Endothelial cell of umbilical vein (primary cell): ENCODE data around the gene NANOS3. TPM values are rescaled to one million over a fixed set of nuclear protein-coding genes. Genes with fewer than 3 reads are reported as not detected.

Experiments
- BruUV-seq: library from RNA; stranded (reverse); fragments of 400-500 nt; replicated peaks from 2 replicates; lab custom pipeline; 2021; lab: Mats Ljungman, UMichigan
- CTCF ChIA-PET: fragments of 300-600, 350-600 bp; sonication (Branson Sonifier 250); formaldehyde crosslinking; loops from one replicate; lab custom pipeline; 2021; ENCODE audit warnings: antibody characterized with exemption, inconsistent platforms; lab: Charles Lee
- POLR2A ChIA-PET: fragments of 300-600, 350-600 bp; sonication (Branson Sonifier 250); formaldehyde crosslinking; loops from one replicate; lab custom pipeline; 2021; ENCODE audit warnings: antibody characterized with exemption, inconsistent platforms; lab: Charles Lee
- DNase-seq: peaks from one replicate; pipeline ENCODE4 v3.0.0-alpha.2; 2011; ENCODE audit warnings: low read depth, low spot score
- FAIRE-seq: peaks from 2 replicates; lab custom pipeline; 2011; peaks lifted over from hg19 to GRCh38; lab: Jason Lieb, UNC
- H2AFZ ChIP-seq: 2 replicates; pipeline ENCODE4 v1.6.0; 2012; ENCODE audit warnings: low read depth, low read length, control low read depth, inconsistent platforms
- H3K27ac ChIP-seq: 2 replicates; pipeline ENCODE4 v1.5.1; 2011; ENCODE audit warnings: low read depth, mild to moderate bottlenecking, control low read depth, low read length, moderate library complexity; ENCODE audit not compliant: insufficient read depth
- H3K27me3 ChIP-seq, 2 experiments: 2 replicates each; pipeline versions ENCODE4 v1.6.0 to v1.6.1; 2011; ENCODE audit warnings: low read length in 2 of 2, mixed read lengths in 1 of 2; ENCODE audit not compliant: control insufficient read depth in 2 of 2, insufficient read depth in 2 of 2
- H3K36me3 ChIP-seq, 2 experiments: 2 replicates in 1 of 2; 3 replicates in 1 of 2; pipeline ENCODE4 v1.5.1; 2011; ENCODE audit warnings: low read length in 2 of 2, mild to moderate bottlenecking in 1 of 2, moderate library complexity in 1 of 2; ENCODE audit not compliant: control insufficient read depth in 2 of 2, insufficient read depth in 2 of 2; ENCODE audit errors: extremely low read depth in 1 of 2
- H3K4me1 ChIP-seq: 3 replicates; pipeline ENCODE4 v1.5.1; 2011; ENCODE audit warnings: mild to moderate bottlenecking, low read length; ENCODE audit not compliant: control insufficient read depth, insufficient read depth; ENCODE audit errors: extremely low read depth
- H3K4me2 ChIP-seq: 2 replicates; pipeline ENCODE4 v1.6.1; 2011; ENCODE audit warnings: low read length, control low read depth, mixed read lengths; ENCODE audit not compliant: insufficient read depth
- H3K4me3 ChIP-seq, 3 experiments: fragments of 200-600 bp in 1 of 3; sonication (generic), shearing (Covaris generic) in 1 of 3; replicated peaks in 1 of 3; 2 replicates each; pipeline ENCODE4 v1.5.1; 2011 to 2016; ENCODE audit warnings: control low read depth in 3 of 3, low read length in 3 of 3, mild to moderate bottlenecking in 2 of 3, inconsistent platforms in 1 of 3, low read depth in 1 of 3, moderate library complexity in 1 of 3; ENCODE audit not compliant: insufficient read depth in 1 of 3
- H3K79me2 ChIP-seq: 2 replicates; pipeline ENCODE4 v1.6.0; 2012; ENCODE audit warnings: low read length, inconsistent platforms; ENCODE audit not compliant: control insufficient read depth, insufficient read depth
- H3K9ac ChIP-seq: replicated peaks from 2 replicates; pipeline ENCODE3; 2011; ENCODE audit warnings: low read length, control low read depth; ENCODE audit not compliant: insufficient read depth; ENCODE audit errors: extremely low read depth
- H3K9me1 ChIP-seq: replicated peaks from 3 replicates; pipeline ENCODE4 v1.6.0; 2011; ENCODE audit warnings: mild to moderate bottlenecking, low read length; ENCODE audit not compliant: control insufficient read depth, insufficient read depth; ENCODE audit errors: extremely low read depth
- H3K9me3 ChIP-seq: replicated peaks from 2 replicates; pipeline ENCODE4 v1.5.1; 2012; ENCODE audit warnings: low read length, inconsistent platforms; ENCODE audit not compliant: control insufficient read depth, insufficient read depth
- H4K20me1 ChIP-seq: replicated peaks from 2 replicates; pipeline ENCODE3; 2011; ENCODE audit warnings: mild to moderate bottlenecking, low read length; ENCODE audit not compliant: control insufficient read depth, insufficient read depth; ENCODE audit errors: extremely low read depth
- CTCF ChIP-seq, 2 donors: IDR thresholded peaks; 1 replicate in 1 of 2; 2 replicates in 1 of 2; pipeline ENCODE4 v1.5.1; 2011; ENCODE audit warnings: low read length in 2 of 2, mild to moderate bottlenecking in 2 of 2, moderate library complexity in 2 of 2, control low read depth in 1 of 2, inconsistent platforms in 1 of 2, low read depth in 1 of 2; ENCODE audit not compliant: insufficient read depth in 1 of 2; ENCODE audit errors: extremely low read depth in 1 of 2
- EZH2 ChIP-seq: IDR thresholded peaks from 2 replicates; pipeline ENCODE4 v1.6.1; 2012; ENCODE audit warnings: borderline replicate concordance, low read depth, mild to moderate bottlenecking, moderate library complexity, low read length, inconsistent platforms; ENCODE audit not compliant: severe bottlenecking
- FOS ChIP-seq: IDR thresholded peaks from 2 replicates; pipeline ENCODE4 v1.6.1; 2011; ENCODE audit warnings: mild to moderate bottlenecking, low read length, moderate library complexity, borderline replicate concordance; ENCODE audit not compliant: insufficient read depth
- GATA2 ChIP-seq: IDR thresholded peaks from 2 replicates; pipeline ENCODE4 v1.7.0; 2011; ENCODE audit warnings: low read depth, mild to moderate bottlenecking, moderate library complexity, mixed read lengths, low read length; ENCODE audit not compliant: insufficient read length, insufficient read depth
- JUN ChIP-seq: IDR thresholded peaks from 2 replicates; pipeline ENCODE4 v1.6.1; 2011; ENCODE audit warnings: borderline replicate concordance, low read depth; ENCODE audit not compliant: insufficient read length, insufficient read depth
- MAX ChIP-seq: IDR thresholded peaks from 2 replicates; pipeline ENCODE4 v1.6.1; 2011; ENCODE audit not compliant: insufficient read depth, insufficient read length
- MYC ChIP-seq: IDR thresholded peaks from one replicate; pipeline ENCODE4 v1.6.1; 2011; ENCODE audit warnings: mild to moderate bottlenecking, low read depth, low read length
- POLR2A ChIP-seq: IDR thresholded peaks from 2 replicates; pipeline ENCODE4 v1.6.1; 2012; ENCODE audit warnings: low read depth, mild to moderate bottlenecking, control low read depth, low read length
- POLR2AphosphoS5 ChIP-seq: IDR thresholded peaks from 2 replicates; pipeline ENCODE4 v1.6.1; 2012; ENCODE audit warnings: low read depth, mild to moderate bottlenecking, control low read depth, low read length, moderate library complexity; ENCODE audit not compliant: insufficient read depth
- dilution Hi-C: fragments of 300-500 bp; cut with MboI; formaldehyde crosslinking; loops from one replicate; pipeline ENCODE4 v1.15.0; 2019; ENCODE audit warnings: low sequenced_read_pairs; ENCODE audit not compliant: extremely low pct_ligation_motif_present
- intact Hi-C: fragments of 100-400 bp; cut with micrococcal nuclease; formaldehyde crosslinking; loops from one replicate; pipeline ENCODE4 v1.10.0; 2022
- polyA plus RNA-seq, 4 experiments: library from polyadenylated mRNA; depleted of rRNA in 3 of 4; stranded (reverse) in 3 of 4; unstranded in 1 of 4; fragments of >200 nt; gene quantifications; 2 replicates each; pipeline versions ENCODE4 v1.2.1 to v1.2.3, GENCODE V29; 2011 to 2012; ENCODE audit warnings: missing spikeins in 1 of 4
- total RNA-seq: library from RNA; stranded (reverse); gene quantifications from 2 replicates; pipeline ENCODE4 v1.2.3, GENCODE V29; 2021

NANOS3 gene
- total and polyA plus RNA-seq, 2 donors (not counting 3 experiments of a cell fraction or from before 2014, with no cell fraction given), result 1.0 to 4.4 TPM

- peak within 1 kb of the TSS; percentile 45 for H3K27ac ChIP-seq
- TF ChIP-seq JUN (no peak), MYC (no peak), POLR2AphosphoS5 (peak; percentile 43), MAX (peak; percentile 60)
- peaks cover 7% of the 10 kb centered on the region for H3K4me1 ChIP-seq
- no peaks in the 10 kb centered on the region for H3K27me3 ChIP-seq
- FAIRE-seq (peak; percentile 88), DNase-seq (peak; percentile 85)
- H3K4me3 ChIP-seq, result peak within 1 kb of the TSS; percentile 78 to 88 (median 85)
- H3K9ac ChIP-seq, result peak within 1 kb of the TSS; percentile 63
- H3K36me3 ChIP-seq, result peaks cover 0 to 2% of the 10 kb centered on the region in 2 experiments
- dilution Hi-C loops, result no loop called here
- peak within 1 kb of the TSS; percentile 72 for H3K4me2 ChIP-seq
- CTCF ChIA-PET, result interaction anchor here (0.9 to 1.2 kb wide), 4 partner anchors 9 to 166 kb away, joined by 3 to 5 read pairs (median 3); partner anchors contain the start of gene MISP3
- BruUV-seq, result no TSS peak
- no peaks in the 10 kb centered on the region for H4K20me1 ChIP-seq
- peak within 1 kb of the TSS; percentile 100 for H2AFZ ChIP-seq
- POLR2A ChIA-PET, result no interaction called here
- no peaks in the 10 kb centered on the region for H3K9me1 ChIP-seq
- no peaks in the 10 kb centered on the region for H3K79me2 ChIP-seq
- H3K9me3 ChIP-seq, result no peaks in the 10 kb centered on the region
- intact Hi-C loops, result loop anchor here (1.0 to 5.0 kb wide), 3 partner anchors 46 to 175 kb away; partner anchors contain the start of genes DCAF15 and IL27RA
Measured at GRCh38 chr19:13905634-13906520, 28.9 kb downstream of the NANOS3 start, which contains the start of the genes BRME1 and CC2D1A. Gene BRME1 (minus strand): TSS chr19:13906117. CDS start chr19:13904892, 1,225 bp downstream. Gene CC2D1A (plus strand): TSS chr19:13906201. CDS start chr19:13906442, 241 bp downstream.

GRCh38 chr19:13906521-13906904 lies 29.6 kb downstream of the NANOS3 start:
- peak overlapping the region; percentile 63 for H3K9ac ChIP-seq
- H3K9me3 ChIP-seq, result no peaks in the 10 kb centered on the region
- FAIRE-seq, result peak; percentile 53
- H3K9me1 ChIP-seq, result no peaks in the 10 kb centered on the region
- peaks cover 0 to 2% of the 10 kb centered on the region in 2 experiments for H3K36me3 ChIP-seq
- TF ChIP-seq CTCF (IDR thresholded peaks at IDR 0.05; ENCODE audit: extremely low read depth in 1 of 2, insufficient read depth in 1 of 2, low read depth in 1 of 2, low read length in 2 of 2) (no peak), GATA2 (no peak), EZH2 (no peak), MYC (no peak), MAX (no peak), POLR2A (no peak), FOS (no peak), POLR2AphosphoS5 (no peak), JUN (no peak)
- peak overlapping the region; percentile 78 to 88 (median 85) for H3K4me3 ChIP-seq
- intact Hi-C loops (loop anchor here (1.0 to 5.0 kb wide), 3 partner anchors 46 to 175 kb away; partner anchors contain the start of genes DCAF15 and IL27RA), dilution Hi-C loops (no loop called here)
- POLR2A ChIA-PET, result interaction anchor here (0.6 kb wide), 1 partner anchor 495 kb away, joined by 4 read pairs; no protein-coding TSS in a partner anchor
- H3K27ac ChIP-seq, result no peak overlapping the region
- DNase-seq, result no peak
- H2AFZ ChIP-seq, result peak overlapping the region; percentile 100
- CTCF ChIA-PET, result interaction anchor here (1.1 to 1.3 kb wide), 2 partner anchors 125 to 153 kb away, joined by 3 to 5 read pairs; partner anchors contain the start of gene IL27RA
- no peaks in the 10 kb centered on the region for H3K79me2 ChIP-seq
- peak overlapping the region; percentile 72 for H3K4me2 ChIP-seq
- peaks cover 7% of the 10 kb centered on the region for H3K4me1 ChIP-seq
- no peaks in the 10 kb centered on the region for H4K20me1 ChIP-seq
- no TSS peak for BruUV-seq
- no peaks in the 10 kb centered on the region for H3K27me3 ChIP-seq
